GM12874 (cell line): ENCODE measurements around the gene CPT2.

Experiments
- CTCF ChIP-seq: IDR thresholded peaks from 2 replicates; pipeline ENCODE4 v1.5.1; 2011; ENCODE audit warnings: low read depth, mild to moderate bottlenecking, control low read depth, low read length, moderate library complexity; ENCODE audit not compliant: insufficient read depth

CPT2 gene

GRCh38 chr1:53260631-53261247 lies 64.1 kb downstream of the CPT2 start:
- TF ChIP-seq CTCF, result no peak

- no peak for TF ChIP-seq CTCF
Measured at GRCh38 chr1:53262000-53262399, 65.4 kb downstream of the CPT2 start.
